OCI-LY7 (cell line): ENCODE data around the gene FBXO17. TPM values are rescaled to one million over a fixed set of nuclear protein-coding genes. Genes with fewer than 3 reads are reported as not detected.

ENCODE experiments used
- BruUV-seq: library from RNA; stranded (reverse); fragments of 400-500 nt; replicated peaks from 2 replicates; lab custom pipeline; 2021; lab: Mats Ljungman, UMichigan
- CTCF ChIA-PET: fragments of 300-600 bp; sonication (Branson Sonifier 250); formaldehyde crosslinking; loops from one replicate; lab custom pipeline; 2022; ENCODE audit warnings: antibody characterized with exemption; ENCODE audit not compliant: unreplicated experiment; lab: Charles Lee
- POLR2A ChIA-PET: fragments of 300-600 bp; sonication (Branson Sonifier 250); formaldehyde crosslinking; loops from one replicate; lab custom pipeline; 2022; ENCODE audit warnings: antibody characterized with exemption; lab: Charles Lee
- DNase-seq: peaks from one replicate; pipeline ENCODE4 v3.0.0-alpha.2; 2015; ENCODE audit warnings: low spot score
- H2AFZ ChIP-seq: fragments of 200-600 bp; sonication (generic), shearing (Covaris generic); 2 replicates; pipeline ENCODE4 v1.6.1; 2014; ENCODE audit warnings: mild to moderate bottlenecking, antibody characterized with exemption, low read length, moderate library complexity
- H3K27ac ChIP-seq: fragments of 200-600 bp; sonication (generic); 2 replicates; pipeline ENCODE4 v1.5.1; 2014; ENCODE audit warnings: mixed run types, low read depth, mild to moderate bottlenecking, moderate library complexity, low read length, inconsistent platforms; ENCODE audit not compliant: poor library complexity, severe bottlenecking
- H3K36me3 ChIP-seq: fragments of 200-600 bp; sonication (generic); 2 replicates; pipeline ENCODE4 v1.6.1; 2014; ENCODE audit warnings: mild to moderate bottlenecking, antibody characterized with exemption, low read length, moderate library complexity, mixed read lengths; ENCODE audit not compliant: insufficient read depth
- H3K4me1 ChIP-seq: fragments of 200-600 bp; sonication (generic); 2 replicates; pipeline ENCODE4 v1.5.1; 2014; ENCODE audit warnings: mild to moderate bottlenecking, low read length; ENCODE audit not compliant: insufficient read depth, poor library complexity, severe bottlenecking
- H3K4me2 ChIP-seq: fragments of 200-600 bp; sonication (generic); 2 replicates; pipeline ENCODE4 v1.6.1; 2014; ENCODE audit warnings: mild to moderate bottlenecking, low read length
- H3K4me3 ChIP-seq: fragments of 200-600 bp; sonication (generic); 2 replicates; pipeline ENCODE4 v1.5.1; 2014; ENCODE audit warnings: mild to moderate bottlenecking, low read depth, low read length; ENCODE audit not compliant: poor library complexity, severe bottlenecking
- H3K79me2 ChIP-seq: fragments of 200-600 bp; sonication (generic); 2 replicates; pipeline ENCODE4 v1.6.1; 2016; ENCODE audit warnings: low read depth, mild to moderate bottlenecking, low read length, moderate library complexity, mixed read lengths; ENCODE audit not compliant: insufficient read depth
- H3K9me2 ChIP-seq: fragments of 200-600 bp; sonication (generic); 2 replicates; pipeline ENCODE4 v1.6.1; 2016; ENCODE audit warnings: mild to moderate bottlenecking, low read length, mixed read lengths; ENCODE audit not compliant: insufficient read depth
- H3K9me3 ChIP-seq: fragments of 200-600 bp; sonication (generic); 2 replicates; pipeline ENCODE4 v1.6.1; 2014; ENCODE audit warnings: mild to moderate bottlenecking, mixed run types, low read length, mixed read lengths
- H4K20me1 ChIP-seq: fragments of 200-600 bp; sonication (generic); 2 replicates; pipeline ENCODE4 v1.6.1; 2014; ENCODE audit warnings: mild to moderate bottlenecking, antibody characterized with exemption, low read length, moderate library complexity, mixed read lengths; ENCODE audit not compliant: insufficient read depth
- EZH2phosphoT487 ChIP-seq: fragments of 200-600 bp; sonication (generic); IDR thresholded peaks from 2 replicates; pipeline ENCODE4 v1.6.1; 2018; ENCODE audit warnings: low read depth, borderline replicate concordance, mild to moderate bottlenecking, mixed run types, antibody characterized with exemption, low read length, moderate library complexity, mixed read lengths
- intact Hi-C: fragments of 100-400 bp; cut with micrococcal nuclease; formaldehyde crosslinking; loops from one replicate; pipeline ENCODE4 v1.10.0; 2022; ENCODE audit not compliant: unreplicated experiment
- total RNA-seq, 2 experiments: library from RNA; depleted of rRNA in 1 of 2; stranded (reverse); fragments of >200 nt in 1 of 2; shearing (Covaris generic) in 1 of 2; gene quantifications; 2 replicates each; pipeline ENCODE4 v1.2.3, GENCODE V29; 2014 to 2022
- TF ChIP-seq, protein P1 (sequence below): fragments of 200-600 bp; sonication (generic); conservative IDR thresholded peaks from 2 replicates; pipeline ENCODE4 v1.5.1; 2014; ENCODE audit warnings: mild to moderate bottlenecking, antibody characterized with exemption, low read length, moderate library complexity, mixed read lengths

FBXO17 gene
- total RNA-seq, 2 experiments from 2014 or later, result not detected

- TF ChIP-seq EZH2phosphoT487, result no peak
- TF ChIP-seq, protein P1, sequence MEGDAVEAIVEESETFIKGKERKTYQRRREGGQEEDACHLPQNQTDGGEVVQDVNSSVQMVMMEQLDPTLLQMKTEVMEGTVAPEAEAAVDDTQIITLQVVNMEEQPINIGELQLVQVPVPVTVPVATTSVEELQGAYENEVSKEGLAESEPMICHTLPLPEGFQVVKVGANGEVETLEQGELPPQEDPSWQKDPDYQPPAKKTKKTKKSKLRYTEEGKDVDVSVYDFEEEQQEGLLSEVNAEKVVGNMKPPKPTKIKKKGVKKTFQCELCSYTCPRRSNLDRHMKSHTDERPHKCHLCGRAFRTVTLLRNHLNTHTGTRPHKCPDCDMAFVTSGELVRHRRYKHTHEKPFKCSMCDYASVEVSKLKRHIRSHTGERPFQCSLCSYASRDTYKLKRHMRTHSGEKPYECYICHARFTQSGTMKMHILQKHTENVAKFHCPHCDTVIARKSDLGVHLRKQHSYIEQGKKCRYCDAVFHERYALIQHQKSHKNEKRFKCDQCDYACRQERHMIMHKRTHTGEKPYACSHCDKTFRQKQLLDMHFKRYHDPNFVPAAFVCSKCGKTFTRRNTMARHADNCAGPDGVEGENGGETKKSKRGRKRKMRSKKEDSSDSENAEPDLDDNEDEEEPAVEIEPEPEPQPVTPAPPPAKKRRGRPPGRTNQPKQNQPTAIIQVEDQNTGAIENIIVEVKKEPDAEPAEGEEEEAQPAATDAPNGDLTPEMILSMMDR, result no peak
- ChIA-PET CTCF (no interaction called here), POLR2A (no interaction called here)
- Histone ChIP-seq H3K27ac (no peak overlapping the region), H3K4me2 (no peak overlapping the region), H3K4me3 (no peak overlapping the region), H3K9me2 (no peaks in the 10 kb centered on the region), H2AFZ (no peak overlapping the region), H3K79me2 (no peaks in the 10 kb centered on the region; the same call in 1 of the 2 replicates), H3K4me1 (peaks cover 10% of the 10 kb centered on the region), H3K9me3 (no peaks in the 10 kb centered on the region), H3K36me3 (no peaks in the 10 kb centered on the region), H4K20me1 (no peaks in the 10 kb centered on the region)
- no peak for DNase-seq
- intact Hi-C loops, result no loop called here
- no TSS peak for BruUV-seq
Observed at GRCh38 chr19:38894968-38895367, 80.6 kb downstream of the FBXO17 start.

GRCh38 chr19:38893341-38893771, 82.2 kb downstream of the FBXO17 start:
- CTCF ChIA-PET, result no interaction called here

DNA sequence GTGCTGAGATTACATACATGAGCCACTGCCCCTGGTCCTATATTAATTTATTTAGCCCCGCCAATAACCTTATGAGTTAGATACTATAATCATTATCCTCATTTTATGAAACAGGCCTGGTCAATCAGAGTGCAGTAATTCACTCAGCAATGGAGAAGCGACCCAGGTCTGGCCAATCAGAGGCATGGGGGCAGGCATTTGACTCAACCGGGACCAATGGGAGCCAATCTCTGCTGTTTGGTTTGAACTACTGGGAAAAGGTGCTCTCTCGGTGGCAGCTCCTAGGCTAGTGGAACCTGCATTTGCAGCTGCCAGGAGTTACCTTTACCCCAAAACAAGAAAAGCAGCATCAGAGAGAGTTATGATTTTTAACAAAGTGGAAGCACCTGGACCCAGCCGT, 82.7 kb downstream of the FBXO17 start:
- POLR2A ChIA-PET, result no interaction called here

More at GRCh38 chr19:38893341-38893771, 82.2 kb downstream of the FBXO17 start:
- peaks cover 2% of the 10 kb centered on the region; the same call in 1 of the 2 replicates for H3K36me3 ChIP-seq
- H3K4me2 ChIP-seq, result no peak overlapping the region
- no peak overlapping the region for H3K27ac ChIP-seq
- no peak for DNase-seq
- no peak for TF ChIP-seq EZH2phosphoT487
- TF ChIP-seq, protein P1, result no peak
- POLR2A ChIA-PET, result no interaction called here
- no TSS peak for BruUV-seq
- peaks cover 6% of the 10 kb centered on the region for H3K4me1 ChIP-seq
- no peaks in the 10 kb centered on the region for H3K9me2 ChIP-seq
- H4K20me1 ChIP-seq, result no peaks in the 10 kb centered on the region
- H2AFZ ChIP-seq, result no peak overlapping the region
- H3K79me2 ChIP-seq, result no peaks in the 10 kb centered on the region
- no peaks in the 10 kb centered on the region for H3K9me3 ChIP-seq
- H3K4me3 ChIP-seq, result no peak overlapping the region
- intact Hi-C loops, result no loop called here

More for the DNA sequence above, 82.7 kb downstream of the FBXO17 start:
- H3K4me3 ChIP-seq, result no peak overlapping the region
- H3K4me1 ChIP-seq, result peaks cover under 1% of the 10 kb centered on the region
- TF ChIP-seq EZH2phosphoT487, result no peak
- TF ChIP-seq, protein P1, result no peak
- intact Hi-C loops, result no loop called here
- H3K9me3 ChIP-seq, result no peaks in the 10 kb centered on the region
- DNase-seq, result no peak
- no peaks in the 10 kb centered on the region for H3K79me2 ChIP-seq
- no peaks in the 10 kb centered on the region for H3K9me2 ChIP-seq
- BruUV-seq, result no TSS peak
- H3K4me2 ChIP-seq, result no peak overlapping the region
- H4K20me1 ChIP-seq, result no peaks in the 10 kb centered on the region
- H3K27ac ChIP-seq, result no peak overlapping the region
- H3K36me3 ChIP-seq, result peaks cover 4% of the 10 kb centered on the region; the same call in 1 of the 2 replicates
- CTCF ChIA-PET, result no interaction called here
- no peak overlapping the region for H2AFZ ChIP-seq
